ACC112 (cell line): Measurements from ENCODE around the gene BZW1.

Source experiments
- H2AFZ ChIP-seq: fragments of 200-600 bp; sonication (generic); one replicate; pipeline ENCODE4 v1.6.0; 2017; ENCODE audit warnings: antibody characterized with exemption, low read length; ENCODE audit not compliant: unreplicated experiment
- H3K27ac ChIP-seq: fragments of 200-600 bp; sonication (generic); 2 replicates; pipeline ENCODE4 v1.5.1; 2014; ENCODE audit warnings: low read depth, mild to moderate bottlenecking, antibody characterized with exemption, low read length, moderate library complexity
- H3K27me3 ChIP-seq: fragments of 200-600 bp; sonication (generic); 2 replicates; pipeline ENCODE4 v1.6.1; 2014; ENCODE audit warnings: mild to moderate bottlenecking, antibody characterized with exemption, low read length, moderate library complexity, mixed read lengths; ENCODE audit not compliant: insufficient read depth
- H3K36me3 ChIP-seq: fragments of 200-600 bp; sonication (generic); 2 replicates; pipeline ENCODE4 v1.6.1; 2016; ENCODE audit warnings: mild to moderate bottlenecking, antibody characterized with exemption, low read length, moderate library complexity, mixed read lengths; ENCODE audit not compliant: insufficient read depth
- H3K4me1 ChIP-seq: fragments of 200-600 bp; sonication (generic); one replicate; pipeline ENCODE4 v1.6.1; 2016; ENCODE audit warnings: low read length, mixed read lengths; ENCODE audit not compliant: insufficient read depth, unreplicated experiment, control insufficient read depth
- H3K4me3 ChIP-seq: fragments of 200-600 bp; sonication (generic); 2 replicates; pipeline ENCODE4 v1.5.1; 2014; ENCODE audit warnings: mild to moderate bottlenecking, low read depth, low read length
- H3K79me2 ChIP-seq: fragments of 200-600 bp; sonication (generic); one replicate; pipeline ENCODE4 v1.6.0; 2016; ENCODE audit warnings: low read length; ENCODE audit not compliant: control insufficient read depth, unreplicated experiment, insufficient read depth

BZW1 gene

DNA sequence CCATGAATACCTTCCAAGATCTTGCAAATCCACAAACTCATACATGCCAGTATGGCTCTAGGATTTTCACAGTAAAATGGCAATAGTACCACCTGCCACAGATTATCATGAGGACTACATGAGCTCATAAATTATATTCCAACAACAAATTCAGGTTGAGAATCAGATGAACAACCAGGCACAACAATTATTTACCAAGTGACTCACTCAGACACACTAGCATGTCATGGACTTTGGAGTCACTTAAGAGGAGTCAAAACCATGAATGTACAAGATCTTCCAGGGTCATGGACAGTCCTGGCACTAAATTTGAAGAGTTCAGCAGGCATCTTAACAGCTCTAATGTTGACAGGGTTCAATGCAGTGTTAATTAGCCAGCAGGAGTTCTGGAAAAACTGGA lies 34.4 kb upstream of the BZW1 start:
- Histone ChIP-seq H3K4me1 (peaks cover 34% of the 10 kb centered on the region), H3K27me3 (no peaks in the 10 kb centered on the region), H2AFZ (no peak overlapping the region), H3K79me2 (no peaks in the 10 kb centered on the region), H3K36me3 (no peaks in the 10 kb centered on the region), H3K27ac (no peak overlapping the region), H3K4me3 (no peak overlapping the region)

DNA sequence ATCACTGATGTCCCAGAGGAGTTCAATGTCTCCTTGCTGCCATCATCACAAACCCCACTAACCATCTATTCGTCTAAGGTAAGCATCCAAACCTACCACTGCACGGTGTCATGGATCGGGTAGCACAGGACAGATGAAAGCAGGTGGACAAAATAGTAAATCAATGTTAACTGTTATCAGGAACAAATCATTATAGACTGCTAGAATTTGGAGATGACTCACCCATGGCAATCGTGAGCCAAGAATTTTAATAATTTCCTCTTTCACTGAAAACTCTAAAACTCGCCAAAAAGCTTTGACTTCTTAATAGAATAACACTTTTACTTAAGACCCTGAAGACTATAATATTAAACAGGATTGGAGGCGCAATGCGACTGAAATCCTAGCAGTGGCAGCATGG lies 33.7 kb upstream of the BZW1 start:
- peaks cover 40% of the 10 kb centered on the region for H3K4me1 ChIP-seq
- no peaks in the 10 kb centered on the region for H3K27me3 ChIP-seq
- peak overlapping the region; percentile 13 for H2AFZ ChIP-seq
- H3K4me3 ChIP-seq = peak overlapping the region; percentile 38
- peak overlapping the region; percentile 58 for H3K27ac ChIP-seq
- H3K79me2 ChIP-seq = no peaks in the 10 kb centered on the region
- no peaks in the 10 kb centered on the region for H3K36me3 ChIP-seq

DNA sequence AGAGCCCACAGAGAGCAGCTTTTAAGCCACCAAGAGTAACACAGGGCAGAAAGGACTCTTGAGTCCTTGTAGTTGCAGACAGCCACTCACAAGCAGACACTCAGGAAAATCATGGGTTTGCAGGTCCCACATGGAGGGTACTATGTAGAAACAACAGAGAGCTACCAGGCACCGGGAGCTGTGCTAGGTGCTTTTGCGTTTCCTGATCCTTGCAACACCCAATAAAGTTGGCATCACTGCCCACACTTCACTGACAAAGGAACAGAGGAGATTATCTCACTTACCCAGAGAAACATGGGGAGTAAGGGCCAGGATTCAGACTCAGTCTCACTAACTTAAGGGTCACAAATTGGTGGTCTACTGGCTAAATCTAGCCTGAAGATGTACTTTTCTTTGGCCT lies 32.5 kb upstream of the BZW1 start:
- peaks cover 44% of the 10 kb centered on the region for H3K4me1 ChIP-seq
- no peak overlapping the region for H3K27ac ChIP-seq
- H3K27me3 ChIP-seq = no peaks in the 10 kb centered on the region
- no peaks in the 10 kb centered on the region for H3K36me3 ChIP-seq
- H3K4me3 ChIP-seq = no peak overlapping the region
- no peaks in the 10 kb centered on the region for H3K79me2 ChIP-seq
- H2AFZ ChIP-seq = no peak overlapping the region

DNA sequence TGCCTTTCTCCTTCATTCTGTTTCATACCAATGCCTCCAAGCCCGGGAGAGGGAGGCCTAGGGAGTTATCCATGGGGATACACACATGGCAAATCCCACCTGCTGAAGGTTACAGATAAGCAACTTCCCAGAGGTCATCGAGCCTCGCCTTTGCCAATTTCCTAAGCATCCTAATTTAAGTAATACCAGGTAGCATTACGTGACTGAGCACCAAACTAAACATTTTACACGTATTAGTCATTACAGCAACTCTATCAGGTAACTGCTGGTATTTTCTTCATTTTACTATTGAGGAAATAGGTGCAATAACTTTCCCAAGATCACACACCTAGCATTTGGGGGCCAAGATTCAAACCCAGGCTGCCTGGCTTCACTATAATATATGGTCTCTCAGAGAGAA lies 30.1 kb upstream of the BZW1 start:
- Histone ChIP-seq H2AFZ (no peak overlapping the region), H3K4me3 (no peak overlapping the region), H3K4me1 (peaks cover 67% of the 10 kb centered on the region), H3K79me2 (no peaks in the 10 kb centered on the region), H3K36me3 (no peaks in the 10 kb centered on the region), H3K27me3 (no peaks in the 10 kb centered on the region), H3K27ac (peak overlapping the region; percentile 67)

DNA sequence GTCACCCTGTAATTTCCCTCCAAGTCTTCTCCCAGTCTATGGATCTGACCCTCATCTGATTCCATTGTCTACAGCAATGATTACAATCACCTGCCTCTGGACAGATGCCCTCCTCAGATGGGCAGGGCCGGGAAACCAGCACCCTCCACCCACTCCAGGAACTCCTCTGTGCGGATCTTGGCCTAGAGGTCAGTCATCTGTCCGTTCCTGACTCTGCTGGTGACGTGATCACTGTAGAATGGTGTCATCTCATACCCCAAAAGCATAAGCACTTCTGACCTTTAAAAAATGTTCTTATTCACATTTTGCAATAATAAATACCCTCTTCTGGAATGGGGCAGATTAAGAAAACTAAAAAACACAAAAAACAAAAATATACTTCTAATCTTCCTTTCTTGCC lies 29.5 kb upstream of the BZW1 start:
- H3K36me3 ChIP-seq = no peaks in the 10 kb centered on the region
- H3K27me3 ChIP-seq = no peaks in the 10 kb centered on the region
- H3K27ac ChIP-seq = peak overlapping the region; percentile 67
- peaks cover 70% of the 10 kb centered on the region for H3K4me1 ChIP-seq
- no peaks in the 10 kb centered on the region for H3K79me2 ChIP-seq
- no peak overlapping the region for H2AFZ ChIP-seq
- no peak overlapping the region for H3K4me3 ChIP-seq

DNA sequence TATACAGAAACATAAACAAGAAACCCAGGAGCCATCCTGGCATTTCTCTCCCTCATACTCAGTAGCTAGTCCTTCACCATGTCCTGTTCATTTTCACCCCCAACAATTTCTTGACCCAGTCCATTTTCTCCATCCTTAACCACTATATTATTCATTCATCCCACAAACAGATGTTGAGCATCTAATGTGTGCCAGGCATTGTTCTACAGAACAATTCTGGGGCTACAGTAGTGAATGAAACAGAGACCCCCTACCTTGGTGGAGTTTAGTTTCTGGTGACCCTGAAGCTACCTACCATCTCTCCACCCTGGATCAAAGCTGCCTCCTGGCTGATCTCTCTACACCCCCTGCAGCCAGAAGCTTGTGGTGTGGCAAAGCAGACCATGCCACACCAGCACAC lies 27.5 kb upstream of the BZW1 start:
- no peak overlapping the region for H3K27ac ChIP-seq
- H3K27me3 ChIP-seq = no peaks in the 10 kb centered on the region
- H3K36me3 ChIP-seq = no peaks in the 10 kb centered on the region
- no peak overlapping the region for H3K4me3 ChIP-seq
- peaks cover 68% of the 10 kb centered on the region for H3K4me1 ChIP-seq
- H2AFZ ChIP-seq = no peak overlapping the region
- H3K79me2 ChIP-seq = no peaks in the 10 kb centered on the region

DNA sequence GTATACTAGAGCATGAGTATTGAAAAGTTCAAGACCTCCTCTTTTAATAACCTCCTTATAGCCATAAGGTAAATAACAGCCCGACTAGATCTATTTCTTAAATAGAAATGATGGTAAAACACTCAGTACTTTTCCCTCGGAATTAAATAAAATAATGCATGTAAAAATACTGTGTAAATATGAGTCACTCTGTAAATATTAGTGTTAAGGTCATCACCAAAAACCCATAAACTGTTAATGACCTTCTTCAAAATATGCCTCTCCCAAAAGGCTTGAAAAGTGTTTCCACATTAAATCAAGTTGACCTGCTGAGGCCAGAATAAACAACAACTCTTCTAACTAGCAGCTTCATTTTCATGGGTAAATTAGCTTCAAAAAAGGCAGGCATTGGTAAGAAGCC lies 25.3 kb upstream of the BZW1 start:
- peaks cover 71% of the 10 kb centered on the region for H3K4me1 ChIP-seq
- H3K27ac ChIP-seq = peak overlapping the region; percentile 99

DNA sequence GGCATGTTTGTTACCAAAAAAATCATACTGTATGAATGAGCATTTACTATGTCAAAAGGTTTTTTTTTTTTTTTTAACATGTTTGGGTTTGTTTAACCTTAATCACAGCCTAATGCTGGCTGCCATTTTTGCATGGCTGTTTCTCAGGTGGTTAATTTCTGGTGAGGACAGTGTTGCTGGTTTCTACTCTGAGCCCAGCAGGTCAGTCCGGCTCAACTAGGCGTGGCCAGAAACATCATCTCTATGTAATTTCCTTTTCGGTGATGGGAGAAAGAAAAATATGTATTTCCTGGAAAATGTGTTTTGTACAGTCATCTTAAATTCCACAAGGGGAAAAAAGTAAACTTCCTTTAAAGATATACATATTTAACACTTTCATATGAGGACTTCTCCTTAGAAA lies 24.9 kb upstream of the BZW1 start:
- Histone ChIP-seq H3K4me3 (peak overlapping the region; percentile 51), H3K79me2 (no peaks in the 10 kb centered on the region), H3K4me1 (peaks cover 67% of the 10 kb centered on the region), H3K36me3 (no peaks in the 10 kb centered on the region), H2AFZ (no peak overlapping the region), H3K27ac (peak overlapping the region; percentile 99), H3K27me3 (no peaks in the 10 kb centered on the region)

More for the DNA sequence above, 25.3 kb upstream of the BZW1 start:
- Histone ChIP-seq H3K27me3 (no peaks in the 10 kb centered on the region), H2AFZ (no peak overlapping the region), H3K36me3 (no peaks in the 10 kb centered on the region), H3K4me3 (peak overlapping the region; percentile 51), H3K79me2 (no peaks in the 10 kb centered on the region)

DNA sequence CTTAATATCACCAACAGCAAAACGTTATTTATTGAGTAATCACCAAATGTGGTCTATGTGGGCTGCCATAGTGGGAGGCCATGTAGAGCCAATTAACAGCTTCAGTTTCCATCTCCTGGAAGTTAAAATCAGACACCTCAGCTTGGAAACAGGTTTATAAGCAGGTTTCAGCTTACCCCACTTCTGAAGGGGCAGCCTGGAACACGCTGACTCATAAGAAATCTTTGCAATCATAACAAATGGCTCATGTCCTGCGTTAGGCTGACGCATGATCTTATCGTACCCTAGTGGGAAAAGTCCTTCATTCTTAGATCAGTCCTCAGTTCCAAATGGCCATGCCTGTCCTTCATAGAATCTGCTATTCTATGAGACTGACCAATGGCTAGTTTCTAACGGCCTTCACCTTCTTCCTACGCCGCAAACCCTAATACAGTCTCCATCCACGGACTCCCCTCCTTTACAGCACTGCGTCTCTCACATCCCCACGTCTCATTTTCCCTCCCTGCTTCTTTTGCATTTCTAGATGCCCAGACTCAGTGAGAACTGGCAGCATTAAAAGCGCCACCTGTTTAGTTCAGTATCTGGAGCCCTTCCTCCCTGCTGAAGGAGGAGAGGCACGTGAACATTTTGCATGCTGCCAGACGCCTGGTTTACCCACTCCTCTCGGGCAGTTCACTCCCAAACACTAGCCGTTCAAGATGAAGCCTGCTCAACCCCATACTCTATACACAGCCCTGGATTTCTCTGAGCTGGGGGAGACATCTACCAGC lies 24.2 kb upstream of the BZW1 start:
- peaks cover 60% of the 10 kb centered on the region for H3K4me1 ChIP-seq
- H3K79me2 ChIP-seq = no peaks in the 10 kb centered on the region
- no peaks in the 10 kb centered on the region for H3K36me3 ChIP-seq
- H3K4me3 ChIP-seq = peak overlapping the region; percentile 51
- H2AFZ ChIP-seq = peak overlapping the region; percentile 10
- peak overlapping the region; percentile 99 for H3K27ac ChIP-seq
- no peaks in the 10 kb centered on the region for H3K27me3 ChIP-seq

DNA sequence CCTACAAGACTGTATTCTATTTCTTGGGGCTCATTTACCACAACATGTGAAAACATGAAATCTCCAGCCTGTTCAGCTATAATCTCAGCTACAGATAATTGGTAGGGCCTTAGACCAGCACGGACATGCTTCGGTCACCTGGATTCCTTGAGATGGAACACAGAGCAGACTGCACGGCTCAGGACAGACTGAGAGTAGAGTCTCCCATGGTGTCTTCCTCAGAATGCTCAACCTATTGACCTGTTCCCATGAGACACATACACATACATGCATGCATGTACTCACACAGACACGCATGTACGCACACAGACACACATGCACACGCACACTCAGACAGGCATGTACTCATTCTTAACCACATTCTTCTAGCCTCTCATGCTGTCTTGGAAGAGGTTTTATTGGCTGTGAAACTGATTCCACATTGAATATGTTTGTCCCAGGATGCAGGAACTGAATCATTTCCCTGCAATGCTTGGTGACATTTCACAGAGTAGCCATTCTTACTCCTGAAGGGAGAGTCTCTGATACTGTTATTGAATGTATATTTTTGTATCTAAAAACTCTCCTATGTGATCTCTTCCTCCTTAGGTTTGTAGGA lies 23.5 kb upstream of the BZW1 start:
- Histone ChIP-seq H3K4me1 (peaks cover 56% of the 10 kb centered on the region), H3K27ac (peak overlapping the region; percentile 99), H3K27me3 (no peaks in the 10 kb centered on the region), H2AFZ (no peak overlapping the region), H3K4me3 (peak overlapping the region; percentile 13; the same call in 1 of the 2 replicates), H3K79me2 (no peaks in the 10 kb centered on the region), H3K36me3 (no peaks in the 10 kb centered on the region)

DNA sequence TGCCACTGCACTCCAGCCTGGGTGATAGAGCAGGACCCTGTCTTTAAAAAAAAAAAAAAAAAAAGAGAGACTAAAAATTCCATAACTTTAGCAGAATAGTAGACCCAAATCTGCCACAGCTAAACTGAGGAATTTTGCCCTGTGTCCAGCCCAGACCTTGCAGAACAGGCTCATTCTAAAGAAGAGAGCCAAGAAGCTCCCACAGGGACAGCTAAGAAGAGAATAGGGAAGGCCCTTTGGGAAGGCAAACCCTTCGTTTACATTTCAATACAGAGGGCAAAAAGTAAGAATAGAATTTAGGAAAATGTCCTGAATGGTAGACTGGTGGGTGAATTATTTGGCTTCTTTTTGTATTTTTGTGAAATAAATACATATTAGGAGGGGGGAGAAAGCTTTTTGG lies 21.5 kb upstream of the BZW1 start:
- peak overlapping the region; percentile 9 for H2AFZ ChIP-seq
- no peak overlapping the region for H3K27ac ChIP-seq
- no peaks in the 10 kb centered on the region for H3K79me2 ChIP-seq
- H3K36me3 ChIP-seq = no peaks in the 10 kb centered on the region
- peaks cover 59% of the 10 kb centered on the region for H3K4me1 ChIP-seq
- H3K27me3 ChIP-seq = no peaks in the 10 kb centered on the region
- H3K4me3 ChIP-seq = no peak overlapping the region
